Fibroblast of villous mesenchyme (primary cell): ENCODE results near the gene JUND. TPM values are rescaled to one million over a fixed set of nuclear protein-coding genes. Genes with fewer than 3 reads are reported as not detected.

Experiments
- DNase-seq: peaks from one replicate; pipeline ENCODE4 v3.0.0-alpha.2; 2010; ENCODE audit warnings: low read depth
- H3K4me3 ChIP-seq: 2 replicates; pipeline ENCODE4 v1.5.1; 2011; ENCODE audit warnings: low read depth, mild to moderate bottlenecking, low read length
- CTCF ChIP-seq: IDR thresholded peaks from 2 replicates; pipeline ENCODE4 v1.5.1; 2012; ENCODE audit warnings: low read depth, mild to moderate bottlenecking, low read length; ENCODE audit not compliant: insufficient read depth
- small RNA-seq: library from RNA; depleted of rRNA; stranded (forward); fragments of <200 nt; gene quantifications from one replicate; pipeline ENCODE3, GENCODE V24; 2012
- total RNA-seq: library from RNA; depleted of rRNA; stranded (reverse); fragments of >200 nt; gene quantifications from 2 replicates; pipeline ENCODE4 v1.2.3, GENCODE V29; 2012

JUND gene
- total RNA-seq, 1 donor = 111 TPM

DNA sequence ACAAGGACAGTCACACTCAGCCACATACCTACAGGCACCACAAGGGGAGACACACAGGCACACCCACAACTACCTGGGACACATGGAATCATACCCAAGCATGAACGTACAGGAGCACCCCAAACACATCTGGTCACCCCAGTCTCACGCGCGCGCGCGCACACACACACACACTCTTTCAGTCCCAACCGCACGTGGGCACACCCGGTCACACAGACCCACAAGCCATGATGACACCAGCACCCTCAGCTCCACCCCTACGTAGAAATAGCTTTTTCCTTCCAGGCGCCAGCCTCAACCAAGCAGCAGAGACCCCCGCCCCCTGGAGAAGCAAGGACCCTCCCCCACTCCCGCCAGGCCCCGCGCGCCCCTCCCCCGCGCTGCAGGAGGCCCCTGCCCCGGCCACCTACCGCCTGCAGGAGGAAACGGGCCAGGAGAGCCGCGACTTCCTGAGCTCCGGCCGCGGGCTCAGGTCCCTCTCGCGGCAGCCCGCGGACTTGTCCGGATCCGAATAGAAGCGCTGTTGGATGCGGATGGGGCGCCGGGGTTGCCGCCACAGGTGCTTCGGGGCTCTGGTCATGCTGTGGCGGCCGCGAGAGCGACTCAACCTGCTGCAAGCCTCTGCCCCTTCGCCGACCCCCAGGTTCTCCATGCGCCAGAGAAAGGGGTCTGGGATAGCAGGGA lies 48.7 kb downstream of the JUND start:
- H3K4me3 ChIP-seq = no peak overlapping the region
- no peak for DNase-seq
- peak; percentile 3 for TF ChIP-seq CTCF

- no peak for DNase-seq
- TF ChIP-seq CTCF = no peak
- H3K4me3 ChIP-seq = no peak overlapping the region
Measured at GRCh38 chr19:18231775-18232174, 49.6 kb downstream of the JUND start.

DNA sequence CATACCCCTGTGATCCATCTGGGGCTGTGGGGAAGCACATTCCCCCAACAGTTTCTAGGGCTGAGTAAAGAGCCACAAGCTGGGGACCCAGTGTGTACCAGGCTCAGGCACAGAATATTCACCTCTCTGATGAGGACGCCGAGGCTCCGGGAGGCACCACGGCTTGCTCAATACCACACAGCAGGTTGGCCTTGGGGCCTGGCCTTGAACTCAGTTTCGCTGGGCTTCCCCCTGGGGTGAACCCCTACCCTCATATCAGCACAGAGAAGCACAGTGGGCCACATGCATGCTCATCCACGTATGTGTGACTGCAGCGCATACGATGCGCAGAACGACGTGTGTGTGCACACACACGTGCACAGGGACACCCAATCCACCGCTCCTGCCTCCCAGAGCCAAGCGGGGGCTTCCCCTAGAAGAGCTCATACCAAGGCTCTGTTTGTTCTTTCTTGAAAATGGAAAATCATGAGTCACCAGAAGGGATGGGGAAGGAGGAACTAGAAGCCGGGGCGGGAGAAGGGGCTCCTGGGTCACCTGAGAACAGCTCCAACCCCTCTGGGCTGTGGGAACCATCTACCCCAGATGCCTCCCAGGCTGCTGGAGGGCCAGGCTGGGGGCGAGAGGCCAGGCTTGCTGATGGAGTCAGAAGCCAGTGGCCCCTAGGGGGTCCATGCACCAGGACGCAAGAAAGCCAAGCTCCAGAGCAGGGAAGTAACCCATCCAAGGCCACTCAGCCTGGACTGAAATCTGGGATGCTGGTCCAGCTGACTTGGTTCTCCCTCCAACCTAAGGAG lies 50.3 kb downstream of the JUND start:
- no peak overlapping the region for H3K4me3 ChIP-seq
- TF ChIP-seq CTCF = no peak
- no peak for DNase-seq

- H3K4me3 ChIP-seq = no peak overlapping the region
- no peak for DNase-seq
- no peak for TF ChIP-seq CTCF
Measured at GRCh38 chr19:18229915-18230314, 51.5 kb downstream of the JUND start.

Small RNA genes within 50 kb of the gene (small RNA-seq; reads per million reads assigned to genes)
- gene MIR3188 = not detected
- not detected for gene RPL39P38

Other genes with a start within 250 kb of the JUND start
- 0.64 and 1.3 TPM in 2 replicates for gene IL12RB1, start 194.7 kb downstream of the JUND start, total RNA-seq
- 1.9 and 3.0 TPM in 2 replicates for gene MAST3, start 183.8 kb downstream of the JUND start, total RNA-seq
- gene PIK3R2, start 128.5 kb downstream of the JUND start, total RNA-seq = 30.7 and 30.9 TPM in 2 replicates
- 24.2 and 29.0 TPM in 2 replicates for gene IFI30, start 107.8 kb downstream of the JUND start, total RNA-seq
- gene MPV17L2, start 88.4 kb downstream of the JUND start, total RNA-seq = 9.3 and 10.8 TPM in 2 replicates
- 0.97 and 1.3 TPM in 2 replicates for gene RAB3A, start 77.6 kb downstream of the JUND start, total RNA-seq
- under 0.01 and 0.32 TPM in 2 replicates for gene PDE4C, start 55.2 kb downstream of the JUND start, total RNA-seq
- gene IQCN, start 7.2 kb downstream of the JUND start, total RNA-seq = 0.86 and 0.97 TPM in 2 replicates
- gene LSM4, start 41.5 kb upstream of the JUND start, total RNA-seq = 131 and 143 TPM in 2 replicates
- gene PGPEP1, start 59.0 kb upstream of the JUND start, total RNA-seq = 24.8 and 29.8 TPM in 2 replicates
- 28.9 and 49.9 TPM in 2 replicates for gene GDF15, start 104.5 kb upstream of the JUND start, total RNA-seq
- gene LRRC25, start 116.0 kb upstream of the JUND start, total RNA-seq = under 0.01 TPM in 1 of 2 replicates, not detected in the other
- gene SSBP4, start 137.8 kb upstream of the JUND start, total RNA-seq = 56.1 and 73.4 TPM in 2 replicates
- gene ISYNA1, start 156.5 kb upstream of the JUND start, total RNA-seq = 25.4 and 48.4 TPM in 2 replicates
- 15.1 and 19.9 TPM in 2 replicates for gene ELL, start 240.4 kb upstream of the JUND start, total RNA-seq